Keratinocyte (primary cell): Measurements from ENCODE around the gene ISG20L2. TPM values are rescaled to one million over a fixed set of nuclear protein-coding genes. Genes with fewer than 3 reads are reported as not detected.

Source experiments
- DNase-seq: peaks from one replicate; pipeline ENCODE4 v3.0.0-alpha.2; 2011; ENCODE audit warnings: low read depth, missing footprints, low spot score
- FAIRE-seq: peaks from 2 replicates; lab custom pipeline; 2011; peaks lifted over from hg19 to GRCh38; lab: Jason Lieb, UNC
- H2AFZ ChIP-seq: 2 replicates; pipeline ENCODE4 v1.6.0; 2012; ENCODE audit warnings: low read length, control low read depth, inconsistent platforms; ENCODE audit not compliant: control insufficient read depth
- H3K27ac ChIP-seq: 2 replicates; pipeline ENCODE4 v1.5.1; 2011; ENCODE audit warnings: low read length; ENCODE audit not compliant: control insufficient read depth, insufficient read depth
- H3K27me3 ChIP-seq: 3 replicates; pipeline ENCODE4 v1.6.0; 2011; ENCODE audit warnings: low read length; ENCODE audit not compliant: control insufficient read depth, insufficient read depth; ENCODE audit errors: extremely low read depth
- H3K36me3 ChIP-seq, 2 experiments: 2 replicates in 1 of 2; 3 replicates in 1 of 2; pipeline ENCODE4 v1.5.1; 2011; ENCODE audit warnings: low read length in 2 of 2, mild to moderate bottlenecking in 1 of 2; ENCODE audit not compliant: control insufficient read depth in 2 of 2, insufficient read depth in 2 of 2; ENCODE audit errors: extremely low read depth in 1 of 2
- H3K4me1 ChIP-seq: 3 replicates; pipeline ENCODE4 v1.5.1; 2011; ENCODE audit warnings: low read length; ENCODE audit not compliant: control insufficient read depth, insufficient read depth; ENCODE audit errors: extremely low read depth
- H3K4me2 ChIP-seq: 3 replicates; pipeline ENCODE4 v1.6.0; 2011; ENCODE audit warnings: low read depth, low read length; ENCODE audit not compliant: control insufficient read depth, insufficient read depth; ENCODE audit errors: extremely low read depth
- H3K4me3 ChIP-seq, 3 experiments: fragments of 200-600 bp in 1 of 3; sonication (generic) in 1 of 3; 2 replicates in 2 of 3; 3 replicates in 1 of 3; pipeline ENCODE4 v1.5.1; 2011 to 2016; ENCODE audit warnings: low read length in 3 of 3, mild to moderate bottlenecking in 3 of 3, control low read depth in 2 of 3, inconsistent platforms in 1 of 3, low read depth in 1 of 3, mixed read lengths in 1 of 3, mixed run types in 1 of 3, moderate library complexity in 1 of 3; ENCODE audit not compliant: control insufficient read depth in 2 of 3, insufficient read depth in 2 of 3; ENCODE audit errors: extremely low read depth in 1 of 3
- H3K79me2 ChIP-seq: 2 replicates; pipeline ENCODE4 v1.6.0; 2012; ENCODE audit warnings: low read length; ENCODE audit not compliant: control insufficient read depth, insufficient read depth
- H3K9ac ChIP-seq: 3 replicates; pipeline ENCODE4 v1.6.0; 2011; ENCODE audit warnings: low read length; ENCODE audit not compliant: control insufficient read depth, insufficient read depth; ENCODE audit errors: extremely low read depth
- H3K9me1 ChIP-seq: 3 replicates; pipeline ENCODE4 v1.6.0; 2011; ENCODE audit warnings: low read length; ENCODE audit not compliant: control insufficient read depth, insufficient read depth; ENCODE audit errors: extremely low read depth
- H3K9me3 ChIP-seq: 2 replicates; pipeline ENCODE4 v1.5.1; 2012; ENCODE audit warnings: low read depth, low read length; ENCODE audit not compliant: control insufficient read depth
- H4K20me1 ChIP-seq: 3 replicates; pipeline ENCODE4 v1.6.0; 2011; ENCODE audit warnings: low read length; ENCODE audit not compliant: control insufficient read depth, insufficient read depth; ENCODE audit errors: extremely low read depth
- CTCF ChIP-seq, 3 experiments: IDR thresholded peaks in 1 of 3; conservative IDR thresholded peaks in 1 of 3; optimal IDR thresholded peaks in 1 of 3; 2 replicates in 2 of 3; 3 replicates in 1 of 3; pipeline versions ENCODE3 to v1.5.1; 2011; ENCODE audit warnings: low read length in 3 of 3, mild to moderate bottlenecking in 3 of 3, moderate library complexity in 2 of 3, control low read depth in 1 of 3, inconsistent platforms in 1 of 3; ENCODE audit not compliant: insufficient read depth in 2 of 3; ENCODE audit errors: extremely low read depth in 1 of 3
- EZH2 ChIP-seq: IDR thresholded peaks from one replicate; pipeline ENCODE4 v1.6.1; 2012; ENCODE audit warnings: inconsistent platforms, mild to moderate bottlenecking, low read length, moderate library complexity
- dilution Hi-C: fragments of 300-500 bp; cut with MboI; formaldehyde crosslinking; loops from one replicate; pipeline ENCODE4 v1.7.0; 2020; ENCODE audit warnings: low sequenced_read_pairs; ENCODE audit not compliant: extremely low pct_ligation_motif_present
- polyA plus RNA-seq, 5 experiments: library from polyadenylated mRNA; depleted of rRNA in 3 of 5; stranded (reverse) in 3 of 5; stranded (forward) in 1 of 5; unstranded in 1 of 5; fragments of >200 nt; gene quantifications; 1 replicate in 1 of 5; 2 replicates in 3 of 5; 3 replicates in 1 of 5; pipeline versions ENCODE4 v1.2.1 to v1.2.3, GENCODE V29; 2011 to 2012; ENCODE audit warnings: missing spikeins in 2 of 5, low read depth in 1 of 5, low replicate concordance in 1 of 5

The ISG20L2 gene
- polyA plus RNA-seq, 1 donor (not counting 4 experiments of a cell fraction or from before 2014, with no cell fraction given) = 48.6 TPM

- H3K27me3 ChIP-seq = no peaks in the 10 kb centered on the region
- no peak overlapping the region for H3K4me3 ChIP-seq
- H3K9ac ChIP-seq = no peak overlapping the region
- dilution Hi-C loops = no loop called here
- peaks cover 5% of the 10 kb centered on the region for H3K4me1 ChIP-seq
- TF ChIP-seq CTCF (optimal IDR thresholded peaks at IDR 0.05 in 1 of 3, IDR thresholded peaks at IDR 0.05 in 1 of 3, conservative IDR thresholded peaks at IDR 0.05 in 1 of 3; ENCODE audit: extremely low read depth in 1 of 3, insufficient read depth in 2 of 3, low read length in 3 of 3) (no peak), EZH2 (no peak)
- H3K9me1 ChIP-seq = no peaks in the 10 kb centered on the region
- DNase-seq (no peak), FAIRE-seq (no peak)
- no peak overlapping the region for H3K4me2 ChIP-seq
- peaks cover 2 to 7% of the 10 kb centered on the region in 2 experiments for H3K36me3 ChIP-seq
- H2AFZ ChIP-seq = no peak overlapping the region
- peaks cover 12% of the 10 kb centered on the region for H4K20me1 ChIP-seq
- H3K9me3 ChIP-seq = no peaks in the 10 kb centered on the region
- H3K27ac ChIP-seq = no peak overlapping the region
- peaks cover 77% of the 10 kb centered on the region for H3K79me2 ChIP-seq
These were observed 48.4 kb upstream of the ISG20L2 start for GRCh38 chr1:156776942-156777341.

GRCh38 chr1:156775799-156776198 lies 47.2 kb upstream of the ISG20L2 start:
- peaks cover 5% of the 10 kb centered on the region for H3K4me1 ChIP-seq
- TF ChIP-seq EZH2 = no peak
- no peak for TF ChIP-seq CTCF (optimal IDR thresholded peaks at IDR 0.05 in 1 of 3, IDR thresholded peaks at IDR 0.05 in 1 of 3, conservative IDR thresholded peaks at IDR 0.05 in 1 of 3; ENCODE audit: extremely low read depth in 1 of 3, insufficient read depth in 2 of 3, low read length in 3 of 3)
- peaks cover 2% of the 10 kb centered on the region for H3K9me1 ChIP-seq
- H3K9ac ChIP-seq = no peak overlapping the region
- dilution Hi-C loops = no loop called here
- H4K20me1 ChIP-seq = peaks cover 10% of the 10 kb centered on the region
- peaks cover 4 to 8% of the 10 kb centered on the region in 2 experiments for H3K36me3 ChIP-seq
- no peak overlapping the region for H2AFZ ChIP-seq
- H3K9me3 ChIP-seq = no peaks in the 10 kb centered on the region
- FAIRE-seq = no peak
- H3K79me2 ChIP-seq = peaks cover 82% of the 10 kb centered on the region
- H3K27ac ChIP-seq = no peak overlapping the region
- no peak overlapping the region for H3K4me3 ChIP-seq
- no peak overlapping the region for H3K4me2 ChIP-seq
- DNase-seq = no peak
- no peaks in the 10 kb centered on the region for H3K27me3 ChIP-seq
